Sigmoid colon (tissue), 4 donors: ENCODE results near the gene MAPKBP1.

Experiments used
- CTCF ChIP-seq, 4 experiments: fragments of 450-650 bp in 3 of 4; fragments of 200-600 bp in 1 of 4; IDR thresholded peaks; one replicate each; pipeline ENCODE4 v1.5.1; 2016 to 2019; ENCODE audit warnings: antibody characterized with exemption in 4 of 4, mild to moderate bottlenecking in 3 of 4, moderate library complexity in 2 of 4
- EP300 ChIP-seq, 4 donors: sonication (generic); formaldehyde crosslinking; IDR thresholded peaks; one replicate each; pipeline ENCODE4 v1.6.1; 2017; ENCODE audit warnings: antibody characterized with exemption in 4 of 4
- POLR2A ChIP-seq, 2 donors: fragments of 450-650 bp; IDR thresholded peaks; one replicate each; pipeline ENCODE4 v1.6.1; 2016; ENCODE audit warnings: antibody characterized with exemption in 2 of 2, mild to moderate bottlenecking in 2 of 2, moderate library complexity in 2 of 2
- POLR2AphosphoS5 ChIP-seq, 4 donors: sonication (generic); formaldehyde crosslinking; IDR thresholded peaks; one replicate each; pipeline ENCODE4 v1.6.1; 2017; ENCODE audit warnings: antibody characterized with exemption in 4 of 4

- TF ChIP-seq POLR2A (IDR thresholded peaks at IDR 0.05) (peak; percentile 25 to 33), CTCF (IDR thresholded peaks at IDR 0.05) (peak; percentile 33 to 50 (median 46)), EP300 (IDR thresholded peaks at IDR 0.05) (peak in 1 of 4 donors; percentile 27), POLR2AphosphoS5 (IDR thresholded peaks at IDR 0.05) (peak; percentile 83 to 93 (median 90))
These were observed at the start of gene MAPKBP1 for GRCh38 chr15:41774062-41774881.
